ENCODE data around the gene TBC1D1.

Gene TBC1D1

GRCh38 chr4:37927434-37927833 is 36.5 kb downstream of the TBC1D1 start:
- no peak for DNase-seq

GRCh38 chr4:37928426-37929416 is 37.8 kb downstream of the TBC1D1 start:
- no peak for DNase-seq

- no peak for DNase-seq
Measured at GRCh38 chr4:37934096-37934495, 43.2 kb downstream of the TBC1D1 start.

GRCh38 chr4:37934609-37935008 is 43.7 kb downstream of the TBC1D1 start:
- DNase-seq = no peak

- DNase-seq = no peak
Measured at GRCh38 chr4:37935026-37935425, 44.1 kb downstream of the TBC1D1 start.

- DNase-seq = no peak
Measured at GRCh38 chr4:37936889-37937498, 46.1 kb downstream of the TBC1D1 start.

- DNase-seq = no peak
Measured at GRCh38 chr4:37938208-37938607, 47.3 kb downstream of the TBC1D1 start.

- DNase-seq = no peak
Measured at GRCh38 chr4:37946503-37947179, 55.8 kb downstream of the TBC1D1 start.

GRCh38 chr4:37948542-37948941 is 57.7 kb downstream of the TBC1D1 start:
- no peak for DNase-seq

- DNase-seq = no peak
Measured at GRCh38 chr4:37949636-37950426, 58.9 kb downstream of the TBC1D1 start.

GRCh38 chr4:37951461-37952352 is 60.8 kb downstream of the TBC1D1 start:
- no peak for DNase-seq

GRCh38 chr4:37953156-37953555 is 62.3 kb downstream of the TBC1D1 start:
- no peak for DNase-seq

- DNase-seq = no peak
Measured at GRCh38 chr4:37953620-37954293, 62.9 kb downstream of the TBC1D1 start.

GRCh38 chr4:37956941-37957340 is 66.1 kb downstream of the TBC1D1 start:
- no peak for DNase-seq

- DNase-seq = no peak
Measured at GRCh38 chr4:37958932-37959331, 68.0 kb downstream of the TBC1D1 start.

GRCh38 chr4:37960098-37960497 is 69.2 kb downstream of the TBC1D1 start, which contains the start of gene PTTG2:
Gene PTTG2, plus strand, starts transcription at chr4:37960398. Its CDS starts 37 bp downstream, at chr4:37960435.
- no peak for DNase-seq

GRCh38 chr4:37960679-37961450 is 70.0 kb downstream of the TBC1D1 start:
- no peak for DNase-seq

- DNase-seq = no peak
Measured at GRCh38 chr4:37964734-37965457, 74.0 kb downstream of the TBC1D1 start.

GRCh38 chr4:37966044-37966443 is 75.2 kb downstream of the TBC1D1 start:
- no peak for DNase-seq
